ENCODE data around the gene DLGAP1.

The DLGAP1 gene

DNA sequence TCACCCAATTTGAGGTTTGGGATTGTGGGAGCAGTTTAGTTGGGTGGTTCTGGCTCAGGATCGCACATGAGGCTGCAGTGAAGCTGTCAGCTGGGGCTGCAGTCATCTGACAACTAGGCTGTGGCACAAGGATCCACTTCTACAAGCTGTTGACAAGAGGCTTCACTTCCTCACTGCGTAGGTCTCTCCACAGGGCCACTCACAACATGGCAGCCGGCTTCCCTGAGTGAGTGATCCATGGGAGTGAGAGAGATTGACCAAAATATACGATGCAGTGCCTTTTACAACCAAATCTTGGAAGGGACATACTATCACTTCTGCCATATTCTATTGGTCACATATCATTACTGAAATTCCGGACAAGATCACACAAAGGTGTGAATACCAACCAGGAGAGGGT lies 187.5 kb downstream of the DLGAP1 start:
- Histone ChIP-seq H3K9me2 (ENCODE audit: low read depth, low read length) (no peaks in the 10 kb centered on the region), H3K4me3 (ENCODE audit: low read depth, low read length, poor library complexity, severe bottlenecking) (no peak overlapping the region), H3K36me3 (ENCODE audit: insufficient read depth, low read length) (no peaks in the 10 kb centered on the region), H3K4me1 (ENCODE audit: insufficient read depth, low read length, severe bottlenecking) (no peaks in the 10 kb centered on the region), H3F3A (ENCODE audit: insufficient read depth, low read length) (no peaks in the 10 kb centered on the region), H2AFZ (ENCODE audit: low read length) (no peak overlapping the region), H3K9me3 (ENCODE audit: low read length) (no peaks in the 10 kb centered on the region), H3K79me2 (ENCODE audit: insufficient read depth, low read length) (no peaks in the 10 kb centered on the region), H3K4me2 (ENCODE audit: low read length) (no peak overlapping the region), H3K27me3 (ENCODE audit: insufficient read depth, low read length) (no peaks in the 10 kb centered on the region), H4K20me1 (ENCODE audit: insufficient read depth, low read length) (no peaks in the 10 kb centered on the region), H3K27ac (ENCODE audit: low read depth, low read length, poor library complexity, severe bottlenecking) (no peak overlapping the region), H3K9ac (ENCODE audit: low read length) (no peak overlapping the region)
- TF ChIP-seq, protein P1, sequence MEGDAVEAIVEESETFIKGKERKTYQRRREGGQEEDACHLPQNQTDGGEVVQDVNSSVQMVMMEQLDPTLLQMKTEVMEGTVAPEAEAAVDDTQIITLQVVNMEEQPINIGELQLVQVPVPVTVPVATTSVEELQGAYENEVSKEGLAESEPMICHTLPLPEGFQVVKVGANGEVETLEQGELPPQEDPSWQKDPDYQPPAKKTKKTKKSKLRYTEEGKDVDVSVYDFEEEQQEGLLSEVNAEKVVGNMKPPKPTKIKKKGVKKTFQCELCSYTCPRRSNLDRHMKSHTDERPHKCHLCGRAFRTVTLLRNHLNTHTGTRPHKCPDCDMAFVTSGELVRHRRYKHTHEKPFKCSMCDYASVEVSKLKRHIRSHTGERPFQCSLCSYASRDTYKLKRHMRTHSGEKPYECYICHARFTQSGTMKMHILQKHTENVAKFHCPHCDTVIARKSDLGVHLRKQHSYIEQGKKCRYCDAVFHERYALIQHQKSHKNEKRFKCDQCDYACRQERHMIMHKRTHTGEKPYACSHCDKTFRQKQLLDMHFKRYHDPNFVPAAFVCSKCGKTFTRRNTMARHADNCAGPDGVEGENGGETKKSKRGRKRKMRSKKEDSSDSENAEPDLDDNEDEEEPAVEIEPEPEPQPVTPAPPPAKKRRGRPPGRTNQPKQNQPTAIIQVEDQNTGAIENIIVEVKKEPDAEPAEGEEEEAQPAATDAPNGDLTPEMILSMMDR (IDR thresholded peaks at IDR 0.05; ENCODE audit: low read length) = no peak
- no peak for TF ChIP-seq EZH2 (IDR thresholded peaks at IDR 0.05; ENCODE audit: borderline replicate concordance, low read length)

DNA sequence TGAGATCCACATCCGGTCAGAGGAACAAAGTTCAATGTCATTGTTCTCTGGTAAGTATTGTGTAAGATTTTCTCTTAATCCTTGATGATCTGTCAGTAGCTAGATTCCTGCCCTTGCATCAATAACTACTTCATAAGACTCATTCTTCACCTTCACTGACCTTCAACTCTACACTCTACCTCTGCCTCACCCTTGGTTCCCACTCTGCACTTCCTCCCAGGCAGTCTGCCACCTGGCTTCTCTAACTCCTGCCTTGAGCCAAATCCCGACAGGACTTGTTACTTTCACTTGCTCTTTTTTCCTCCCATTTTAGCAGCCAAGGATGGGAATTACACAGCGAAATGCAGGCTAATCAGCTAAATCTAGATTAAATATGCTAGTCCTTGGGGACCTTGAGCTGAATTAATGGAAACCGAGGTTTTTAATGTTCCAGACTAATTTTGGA lies 190.7 kb downstream of the DLGAP1 start:
- H3F3A ChIP-seq (ENCODE audit: insufficient read depth, low read length) = no peaks in the 10 kb centered on the region
- no peak overlapping the region for H3K27ac ChIP-seq (ENCODE audit: low read depth, low read length, poor library complexity, severe bottlenecking)
- H3K4me1 ChIP-seq (ENCODE audit: insufficient read depth, low read length, severe bottlenecking) = no peaks in the 10 kb centered on the region
- no peaks in the 10 kb centered on the region for H4K20me1 ChIP-seq (ENCODE audit: insufficient read depth, low read length)
- no peak overlapping the region for H3K4me3 ChIP-seq (ENCODE audit: low read depth, low read length, poor library complexity, severe bottlenecking)
- H3K4me2 ChIP-seq (ENCODE audit: low read length) = no peak overlapping the region
- no peak overlapping the region for H2AFZ ChIP-seq (ENCODE audit: low read length)
- TF ChIP-seq, protein P1 (IDR thresholded peaks at IDR 0.05; ENCODE audit: low read length) = no peak
- H3K9ac ChIP-seq (ENCODE audit: low read length) = no peak overlapping the region
- H3K79me2 ChIP-seq (ENCODE audit: insufficient read depth, low read length) = no peaks in the 10 kb centered on the region
- no peaks in the 10 kb centered on the region for H3K27me3 ChIP-seq (ENCODE audit: insufficient read depth, low read length)
- no peaks in the 10 kb centered on the region for H3K36me3 ChIP-seq (ENCODE audit: insufficient read depth, low read length)
- no peaks in the 10 kb centered on the region for H3K9me3 ChIP-seq (ENCODE audit: low read length)
- H3K9me2 ChIP-seq (ENCODE audit: low read depth, low read length) = no peaks in the 10 kb centered on the region

DNA sequence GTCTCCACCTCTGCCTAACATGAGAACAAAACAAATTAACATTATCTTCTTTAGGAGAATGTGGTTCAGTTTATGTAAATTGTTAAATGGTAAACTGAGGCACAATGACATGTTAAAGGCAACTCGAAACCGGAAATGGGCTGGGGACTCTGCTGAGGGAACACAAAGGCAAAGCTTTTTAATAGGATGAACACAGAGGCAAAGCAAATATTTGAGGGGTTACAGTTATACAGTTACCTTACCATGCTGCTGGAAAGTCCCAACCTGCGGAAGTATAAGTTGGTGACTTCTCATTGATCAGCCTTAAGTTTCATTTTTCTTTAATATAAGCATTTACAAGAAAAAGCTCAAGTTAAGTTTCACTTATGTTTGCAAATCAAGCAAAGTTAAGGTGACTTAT lies 195.0 kb downstream of the DLGAP1 start:
- no peak overlapping the region for H3K27ac ChIP-seq (ENCODE audit: low read depth, low read length, poor library complexity, severe bottlenecking)
- no peaks in the 10 kb centered on the region for H4K20me1 ChIP-seq (ENCODE audit: insufficient read depth, low read length)
- no peaks in the 10 kb centered on the region for H3K79me2 ChIP-seq (ENCODE audit: insufficient read depth, low read length)
- no peaks in the 10 kb centered on the region for H3K9me2 ChIP-seq (ENCODE audit: low read depth, low read length)
- TF ChIP-seq, protein P1 (IDR thresholded peaks at IDR 0.05; ENCODE audit: low read length) = no peak
- TF ChIP-seq EZH2 (IDR thresholded peaks at IDR 0.05; ENCODE audit: borderline replicate concordance, low read length) = no peak
- H3K9me3 ChIP-seq (ENCODE audit: low read length) = no peaks in the 10 kb centered on the region
- H3K36me3 ChIP-seq (ENCODE audit: insufficient read depth, low read length) = no peaks in the 10 kb centered on the region
- no peaks in the 10 kb centered on the region for H3F3A ChIP-seq (ENCODE audit: insufficient read depth, low read length)
- H2AFZ ChIP-seq (ENCODE audit: low read length) = no peak overlapping the region
- H3K4me3 ChIP-seq (ENCODE audit: low read depth, low read length, poor library complexity, severe bottlenecking) = no peak overlapping the region
- H3K4me2 ChIP-seq (ENCODE audit: low read length) = no peak overlapping the region
- no peaks in the 10 kb centered on the region for H3K4me1 ChIP-seq (ENCODE audit: insufficient read depth, low read length, severe bottlenecking)
- no peaks in the 10 kb centered on the region for H3K27me3 ChIP-seq (ENCODE audit: insufficient read depth, low read length)
- H3K9ac ChIP-seq (ENCODE audit: low read length) = no peak overlapping the region

Data from OCI-LY1 (cell line).